ENCODE data around the gene THSD4.

THSD4 gene

DNA sequence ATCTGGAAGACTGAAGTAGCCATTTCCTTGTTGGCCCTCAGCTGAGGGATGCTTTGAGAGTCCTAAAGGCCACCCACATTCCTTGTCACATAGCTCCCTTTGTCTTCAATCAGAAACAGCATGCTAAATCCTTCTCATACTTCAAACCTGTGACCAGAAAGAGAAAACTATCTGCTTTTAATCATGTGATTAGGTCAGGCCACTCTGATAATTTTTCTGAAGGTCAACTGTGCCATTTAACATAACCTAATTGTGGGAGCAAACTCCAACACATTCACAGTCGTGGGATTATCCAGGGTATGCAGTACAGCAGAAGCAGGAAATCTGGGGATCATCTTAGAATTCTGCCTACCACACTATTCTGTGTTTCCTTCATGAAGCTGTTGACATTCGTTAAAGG lies 471.2 kb downstream of the THSD4 start:
- no peak for DNase-seq (ENCODE audit: low spot score)

DNA sequence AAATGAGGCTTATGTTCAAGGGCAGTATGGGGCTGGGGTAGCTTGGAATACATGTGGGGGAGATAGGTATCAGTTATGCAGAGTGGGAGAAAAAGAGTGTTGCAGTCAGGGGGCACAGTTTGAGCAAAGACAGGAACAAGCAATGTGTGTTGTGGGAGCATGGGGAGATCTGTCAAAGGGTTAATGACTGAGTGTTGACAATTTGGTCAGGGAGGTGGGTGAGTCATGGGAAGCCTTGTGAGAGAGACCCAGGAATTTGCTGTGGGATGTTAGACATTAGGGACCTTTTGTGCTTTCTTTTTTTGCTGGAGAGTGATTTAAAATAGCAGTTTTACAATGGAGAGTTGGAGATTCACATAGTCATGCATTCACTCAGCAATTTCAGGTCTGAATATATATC lies 473.5 kb downstream of the THSD4 start:
- DNase-seq (ENCODE audit: low spot score): peak; percentile 68

DNA sequence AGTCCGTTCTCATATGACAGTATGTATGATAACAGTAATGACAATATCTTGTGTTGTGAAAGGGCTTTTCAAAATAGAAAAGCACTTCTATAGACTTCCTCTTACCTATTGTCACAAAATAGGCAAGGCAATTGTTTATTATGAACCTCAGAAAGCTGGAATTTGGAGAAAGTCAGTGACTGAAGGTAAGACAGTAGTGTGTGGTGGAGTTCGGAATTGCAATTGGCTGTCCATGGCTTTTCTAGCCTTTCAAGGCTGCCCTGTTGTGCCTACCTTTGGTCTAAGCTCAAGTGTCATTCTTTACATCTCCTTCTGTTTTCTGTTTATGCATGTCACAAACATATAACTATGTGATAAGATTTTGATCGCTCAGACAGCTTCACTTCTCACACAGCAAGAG lies 475.8 kb downstream of the THSD4 start:
- DNase-seq (ENCODE audit: low spot score): no peak

DNA sequence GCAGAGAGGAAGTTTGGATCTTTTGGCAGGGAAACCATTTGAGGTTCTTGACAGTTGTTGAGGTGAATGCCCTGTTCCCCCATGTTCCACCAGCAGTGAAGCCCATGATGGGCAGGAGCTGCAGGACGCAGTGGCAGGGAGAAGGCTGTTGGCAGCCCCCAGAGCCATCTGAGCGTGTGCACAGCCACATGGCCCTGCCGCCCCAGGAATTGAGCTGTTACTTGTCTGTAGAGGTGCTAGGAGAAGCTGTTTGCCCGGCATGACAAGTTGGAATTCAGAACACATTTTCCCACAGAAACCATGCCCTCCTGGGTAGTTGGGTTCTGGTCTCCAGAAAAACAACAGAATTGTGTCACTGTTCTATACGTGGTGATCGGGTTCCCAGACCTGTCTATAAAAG lies 476.9 kb downstream of the THSD4 start:
- no peak for DNase-seq (ENCODE audit: low spot score)

DNA sequence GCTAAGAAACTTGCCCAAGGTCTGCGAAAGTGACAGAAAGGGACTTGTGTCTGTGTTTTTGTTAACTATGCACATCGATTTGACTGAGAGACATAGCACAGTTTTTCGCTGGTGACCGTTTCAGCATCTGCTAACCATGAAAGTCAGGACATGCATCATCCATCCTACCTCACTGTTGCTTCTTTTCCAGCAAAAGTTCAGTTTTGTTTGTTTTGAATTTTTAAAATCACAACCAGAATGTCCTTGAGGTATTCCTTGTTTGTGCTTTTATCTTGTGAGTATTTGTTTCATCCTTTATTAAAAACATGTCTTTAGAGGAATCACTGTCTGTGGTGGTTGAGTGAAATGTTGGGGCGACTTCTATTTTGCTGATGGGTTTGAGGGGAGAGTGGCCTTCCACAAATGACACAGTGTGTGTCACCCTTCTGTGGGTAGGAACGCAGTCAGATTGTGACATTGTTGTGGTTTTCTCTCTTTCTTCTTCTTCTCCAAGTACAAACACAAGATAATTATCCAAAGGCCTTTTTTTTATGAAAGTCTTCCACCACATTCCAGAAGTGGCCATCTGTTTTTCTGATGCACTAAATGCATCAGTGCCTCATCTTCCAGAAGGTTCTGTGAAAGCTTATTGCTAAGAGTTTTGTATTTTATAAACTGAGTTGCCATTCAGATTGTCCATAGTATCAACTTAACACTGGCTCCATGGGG lies 480.7 kb downstream of the THSD4 start:
- DNase-seq (ENCODE audit: low spot score): no peak

DNA sequence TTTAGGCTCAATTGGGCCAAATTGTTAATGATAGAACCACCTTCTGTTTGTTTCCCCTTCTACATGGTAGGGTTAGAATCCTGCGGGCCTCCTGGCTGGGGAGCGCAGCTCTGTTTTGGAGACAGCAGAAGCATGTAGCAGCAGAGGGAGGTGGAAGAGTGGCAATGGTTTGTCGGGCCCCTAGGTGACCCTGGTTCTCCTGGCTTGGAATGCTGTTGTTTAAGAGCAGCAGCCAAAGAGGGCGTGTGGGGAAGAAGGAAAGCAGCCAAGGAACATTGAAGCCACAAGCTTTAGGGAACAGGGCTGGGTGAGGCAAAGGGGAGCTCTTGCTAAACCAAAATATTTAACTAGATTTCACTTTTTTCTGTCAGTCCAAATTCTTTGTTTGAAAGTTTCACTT lies 481.4 kb downstream of the THSD4 start:
- no peak for DNase-seq (ENCODE audit: low spot score)

DNA sequence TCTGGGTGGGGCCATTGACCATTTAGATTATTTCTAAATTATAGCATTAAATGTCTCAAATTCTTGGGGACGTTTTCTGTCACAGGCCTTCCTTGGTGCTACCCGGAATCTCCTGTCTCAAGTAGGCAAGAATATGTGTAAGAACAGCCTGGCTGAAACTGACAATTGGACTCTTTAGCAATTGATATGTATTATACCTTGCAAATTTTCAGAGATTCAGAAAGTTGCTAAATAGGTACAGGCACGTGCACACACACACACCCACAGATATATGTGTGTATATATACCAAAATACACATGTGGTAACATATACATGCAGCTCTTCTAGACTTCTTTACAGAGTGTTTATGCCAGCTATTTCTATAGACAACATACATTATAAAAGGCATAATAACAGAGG lies 481.9 kb downstream of the THSD4 start:
- no peak for DNase-seq (ENCODE audit: low spot score)

DNA sequence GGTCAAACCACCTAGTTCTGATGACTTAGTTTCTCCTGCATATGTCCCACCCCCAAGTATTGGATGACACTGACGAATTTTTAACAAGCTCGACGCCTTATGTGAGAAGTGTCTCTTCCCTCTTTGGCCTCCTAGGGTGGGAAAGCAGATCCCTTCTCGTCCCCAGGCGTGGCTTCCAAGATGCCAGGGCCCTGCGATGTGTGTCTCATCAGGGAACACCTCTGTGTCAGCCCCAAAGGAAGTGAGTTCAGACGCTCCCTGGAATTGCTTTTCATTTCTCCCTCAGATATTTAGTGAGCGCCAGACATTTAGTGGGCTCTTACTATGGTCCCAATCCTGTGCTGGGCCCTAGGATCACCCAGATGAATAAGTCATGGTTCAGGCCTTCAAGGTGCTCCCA lies 482.4 kb downstream of the THSD4 start:
- DNase-seq (ENCODE audit: low spot score): no peak

DNA sequence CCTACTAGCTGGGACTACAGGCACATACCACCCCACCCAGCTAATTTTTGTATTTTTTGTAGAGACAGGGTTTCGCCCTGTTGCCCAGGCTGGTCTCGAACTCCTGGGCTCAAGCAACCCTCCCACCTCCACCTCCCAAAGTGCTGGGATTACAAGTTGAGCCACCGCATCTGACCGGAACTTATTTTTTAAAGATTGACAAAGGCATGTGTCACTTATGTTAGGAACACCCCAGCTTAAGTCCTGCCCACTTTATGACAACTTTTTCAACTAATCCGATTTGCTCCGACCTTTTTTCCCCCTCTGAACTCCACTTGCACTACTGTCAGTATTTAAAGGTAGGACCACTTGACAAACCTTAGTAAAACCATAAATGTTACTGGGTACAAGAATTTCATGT lies 483.5 kb downstream of the THSD4 start:
- no peak for DNase-seq (ENCODE audit: low spot score)

DNA sequence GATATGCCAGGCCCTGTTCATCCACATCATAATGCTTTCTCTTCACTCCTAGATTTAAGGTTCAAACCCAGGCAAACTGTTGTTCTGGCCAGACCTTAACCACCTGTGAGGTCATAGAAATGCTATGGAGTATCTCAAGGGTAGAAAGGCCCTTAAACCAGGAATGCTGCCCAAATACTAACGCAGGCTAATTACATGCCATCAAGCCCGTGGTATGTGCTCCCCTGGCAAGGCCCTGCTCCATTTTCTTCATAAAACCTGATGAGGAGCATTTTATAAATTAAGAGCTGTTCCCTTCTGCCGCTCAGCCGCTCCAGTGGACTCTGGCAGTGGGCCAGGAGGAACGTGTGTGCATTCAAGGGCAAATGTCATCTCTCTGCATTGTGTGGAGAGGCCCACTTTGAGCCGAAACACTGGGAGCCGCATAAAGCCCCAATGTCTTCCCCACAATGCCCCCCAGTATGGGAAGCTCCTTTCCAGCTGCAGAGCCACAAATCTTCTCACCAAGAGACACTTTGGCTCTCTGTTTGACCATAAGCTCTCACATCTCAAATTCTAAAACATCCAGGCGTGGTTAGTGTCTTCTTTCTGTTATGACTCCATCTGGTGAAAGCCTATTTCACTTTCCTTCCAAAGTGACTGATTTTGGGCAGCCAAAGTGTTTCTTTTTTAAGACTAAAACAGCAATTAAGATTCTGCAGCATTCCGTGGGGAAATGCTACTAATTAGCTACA lies 484.3 kb downstream of the THSD4 start:
- peak; percentile 19 for DNase-seq (ENCODE audit: low spot score)

DNA sequence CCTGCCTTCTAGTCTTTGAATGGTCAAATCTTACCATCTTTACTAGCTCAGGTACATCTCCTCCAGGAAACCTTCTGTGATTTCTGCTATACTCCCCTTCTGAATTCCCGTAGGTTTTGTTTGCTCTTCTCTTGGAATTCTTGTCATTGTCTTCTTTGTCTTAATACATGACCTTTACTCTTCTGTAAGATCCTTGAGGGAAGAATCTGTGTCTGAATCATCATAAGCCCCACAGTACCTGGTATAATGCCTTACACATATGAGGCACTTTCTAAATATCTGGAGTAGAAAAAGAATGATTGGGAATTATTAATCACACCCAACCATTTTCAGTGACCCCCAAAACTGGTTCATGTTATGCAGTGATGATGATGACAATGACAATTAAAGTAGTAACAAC lies 485.0 kb downstream of the THSD4 start:
- DNase-seq (ENCODE audit: low spot score): peak; percentile 6

DNA sequence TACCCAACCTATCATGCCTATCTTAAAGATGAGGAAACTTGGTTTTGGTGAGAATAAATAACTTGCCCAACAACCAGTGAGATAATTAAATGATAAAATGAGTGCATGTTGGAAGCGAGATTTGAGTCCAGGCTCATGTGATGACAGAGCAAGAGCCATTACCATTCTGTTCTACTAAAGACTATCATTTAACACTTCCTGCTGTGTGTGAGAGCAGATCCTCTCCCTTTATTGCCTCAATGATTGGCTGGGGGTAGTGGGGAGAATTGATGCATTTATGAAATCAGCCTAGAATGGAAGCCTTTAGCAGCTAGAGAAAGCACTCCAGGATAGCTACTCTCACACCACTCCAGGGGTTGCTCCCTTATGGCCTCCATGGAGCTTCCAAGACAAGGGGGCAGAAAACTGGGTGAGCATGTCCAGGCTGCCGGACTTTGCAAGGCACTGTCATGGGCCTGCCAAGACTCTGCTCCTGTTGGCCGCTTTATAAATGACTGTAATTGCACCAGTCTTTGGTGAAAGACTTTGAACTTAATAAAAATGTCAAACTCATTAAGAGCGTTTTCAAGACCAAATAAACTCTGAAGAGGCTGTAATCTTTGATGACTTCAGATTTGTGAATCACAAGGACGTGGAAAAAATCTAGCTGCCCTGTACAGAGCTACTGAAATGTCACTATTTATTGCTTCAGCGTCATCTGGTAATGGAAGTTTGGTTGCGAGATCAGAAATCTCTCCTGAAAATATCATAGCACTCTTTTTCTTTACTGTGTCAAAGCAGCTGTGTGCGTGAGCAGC lies 486.0 kb downstream of the THSD4 start:
- no peak for DNase-seq (ENCODE audit: low spot score)

DNA sequence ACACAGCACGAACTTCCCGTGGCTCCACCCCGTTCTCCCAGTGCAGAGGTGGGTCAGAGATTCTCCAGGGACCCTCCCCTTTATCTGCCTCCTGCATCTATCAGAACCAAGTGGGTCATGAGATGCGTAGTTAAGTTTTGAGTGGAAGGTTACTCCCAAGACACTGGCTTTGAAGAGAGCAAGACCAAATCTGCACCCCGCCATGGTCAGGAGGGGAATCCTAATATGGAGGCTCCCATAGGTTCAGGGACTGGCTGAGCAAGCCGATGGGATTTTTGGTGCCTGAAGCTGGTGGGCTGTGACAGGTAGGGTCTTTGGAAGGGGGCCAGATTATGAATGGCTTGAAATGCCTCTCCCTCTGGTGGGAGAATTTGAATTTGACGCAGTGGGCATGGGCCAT lies 488.1 kb downstream of the THSD4 start:
- no peak for DNase-seq (ENCODE audit: low spot score)

DNA sequence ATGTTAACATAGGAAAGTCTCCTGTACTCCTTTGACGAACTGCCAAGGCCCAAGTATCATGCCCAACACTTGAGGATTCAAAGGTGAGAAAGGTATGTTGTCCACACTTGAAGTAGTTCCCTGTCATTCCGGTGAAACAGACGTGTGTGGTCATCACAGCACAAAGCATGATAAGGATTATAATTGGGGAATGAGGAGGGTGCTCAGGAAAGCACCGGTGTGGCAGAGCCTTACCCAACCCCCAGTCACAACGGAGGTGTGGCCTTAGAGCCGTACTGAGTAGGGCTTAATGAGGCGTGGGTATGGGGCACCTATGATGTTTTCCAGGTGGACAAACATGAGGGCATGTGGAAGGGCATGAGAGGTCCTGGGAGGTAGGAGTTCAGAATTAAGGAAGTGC lies 492.1 kb downstream of the THSD4 start:
- no peak for DNase-seq (ENCODE audit: low spot score)

DNA sequence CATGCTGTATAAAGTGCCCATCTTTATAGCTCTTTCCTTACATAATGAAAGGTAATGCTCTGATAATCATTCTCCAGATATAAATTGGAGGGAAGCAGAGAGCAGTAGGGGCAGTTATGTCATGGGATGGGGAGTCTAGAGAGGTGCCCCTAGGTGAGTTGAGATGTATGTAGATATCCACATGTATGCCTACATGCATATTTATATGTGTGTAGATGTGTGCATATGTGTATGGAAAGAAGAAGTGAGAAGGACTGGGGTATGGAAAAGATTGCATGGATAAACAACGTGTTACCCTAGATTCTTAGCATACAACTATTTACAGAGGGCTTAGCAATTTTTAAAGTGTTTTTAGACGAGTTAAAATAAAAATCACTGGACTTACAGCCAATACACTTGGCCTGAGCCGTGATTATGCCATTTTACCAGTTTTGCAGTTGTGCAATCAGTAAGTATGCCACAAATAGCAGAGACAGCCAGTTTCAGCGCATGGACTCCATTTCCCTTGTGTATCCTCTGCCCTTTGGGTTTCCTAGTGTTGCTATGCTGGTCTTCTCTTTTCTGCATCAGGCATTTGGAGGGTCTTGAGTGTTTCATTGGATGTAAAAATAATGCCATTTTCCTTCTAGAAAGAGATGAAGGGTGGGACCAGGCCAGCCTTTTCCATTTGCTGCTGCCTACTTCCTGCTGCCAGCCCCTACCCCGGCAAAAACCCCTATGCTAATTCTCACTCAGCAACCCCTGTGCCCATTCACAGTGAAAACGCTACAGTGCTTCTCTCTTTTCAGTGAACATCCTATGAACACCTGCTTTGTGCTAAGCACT lies 495.7 kb downstream of the THSD4 start:
- no peak for DNase-seq (ENCODE audit: low spot score)

DNA sequence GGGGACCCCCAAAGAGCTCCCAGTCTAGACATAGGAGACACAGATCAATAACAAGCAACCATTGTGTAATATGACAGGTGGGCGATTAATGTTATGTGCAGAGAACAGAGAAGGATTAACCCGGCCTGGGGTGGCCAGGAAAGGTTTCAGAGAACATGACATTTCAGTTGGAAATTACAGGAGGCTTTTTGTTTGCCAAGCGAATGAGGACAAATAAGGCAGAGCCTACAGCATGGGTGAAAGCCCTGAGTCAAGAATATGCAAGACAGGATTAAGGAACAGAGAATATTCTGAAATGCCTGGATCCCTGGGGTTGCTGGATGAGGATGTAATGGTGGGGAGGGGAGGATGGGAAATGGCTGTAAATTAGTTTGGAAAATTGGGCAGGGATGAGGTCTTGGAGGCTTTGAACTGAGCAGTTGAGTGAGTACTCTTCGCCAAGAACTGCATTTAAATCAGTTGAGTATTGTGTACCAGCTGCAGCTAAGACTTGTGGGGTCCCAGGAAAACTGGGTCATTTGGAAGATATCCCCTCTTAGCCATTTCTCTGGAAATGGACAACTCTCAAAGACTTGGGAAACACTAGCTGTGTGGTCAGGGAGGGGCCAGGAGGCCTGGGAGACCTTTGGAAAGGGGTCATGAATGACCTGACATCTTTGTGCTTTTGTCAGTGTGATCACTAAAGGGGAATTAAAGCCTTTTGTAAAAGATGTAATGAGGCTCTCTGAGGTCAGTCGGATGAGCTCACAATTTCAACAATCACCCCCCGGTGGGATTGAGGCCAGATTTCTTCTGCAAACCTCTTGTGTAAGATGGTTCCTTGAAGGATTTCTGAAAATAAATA lies 496.5 kb downstream of the THSD4 start:
- DNase-seq (ENCODE audit: low spot score): no peak

DNA sequence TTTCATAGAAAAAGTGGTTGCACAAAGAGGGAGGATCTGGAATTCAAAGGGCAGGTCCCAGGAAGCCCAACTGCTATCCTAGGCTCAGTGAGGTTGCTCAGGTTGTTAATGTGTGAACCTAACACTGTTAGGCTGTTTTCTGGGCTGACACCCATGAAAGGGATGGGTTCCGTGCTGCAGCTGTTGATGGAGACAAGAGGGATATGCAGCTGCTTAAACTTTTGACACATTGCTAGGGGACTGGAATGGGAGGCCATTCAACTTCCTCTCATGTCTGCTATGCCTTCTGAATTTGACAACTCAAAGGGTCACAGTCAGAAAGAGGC lies 497.1 kb downstream of the THSD4 start:
- no peak for DNase-seq (ENCODE audit: low spot score)

DNA sequence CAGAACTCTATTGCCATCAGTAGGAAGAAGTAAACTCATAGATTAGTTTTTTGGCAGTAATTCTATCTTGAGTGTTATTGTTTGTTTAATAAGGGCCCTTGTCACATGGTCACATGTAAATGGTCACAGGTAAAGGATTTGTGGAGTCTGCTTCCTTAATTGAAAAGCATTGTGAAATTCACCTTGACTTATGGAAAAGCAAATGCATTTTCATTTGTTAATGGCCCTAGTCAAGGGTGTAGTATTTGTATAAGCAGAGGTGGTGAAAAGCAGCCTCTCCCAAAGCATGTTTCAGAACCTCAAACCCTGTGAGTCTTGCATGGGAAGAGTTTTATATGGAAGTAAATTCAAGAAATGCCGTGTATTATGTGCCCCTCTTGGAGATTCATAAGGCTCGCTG lies 497.6 kb downstream of the THSD4 start:
- no peak for DNase-seq (ENCODE audit: low spot score)

DNA sequence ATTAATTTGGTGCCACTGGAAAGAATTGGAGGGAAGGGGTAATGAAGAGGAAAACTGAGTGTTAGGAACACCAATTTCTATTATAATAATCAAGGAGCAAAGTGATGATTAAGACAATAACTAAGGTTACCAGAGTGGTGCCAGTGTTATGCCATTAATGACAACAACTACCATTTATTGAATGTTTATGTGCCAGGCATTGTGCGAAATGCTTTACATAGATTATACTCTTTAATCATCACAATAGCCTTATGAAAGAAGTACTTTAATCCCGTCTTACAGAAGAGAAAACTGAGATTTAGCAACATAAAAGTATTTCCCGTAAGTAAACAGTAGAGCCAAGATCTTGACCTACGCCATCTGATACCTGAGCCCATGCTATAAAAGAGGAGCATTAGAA lies 507.8 kb downstream of the THSD4 start:
- no peak for DNase-seq (ENCODE audit: low spot score)

DNA sequence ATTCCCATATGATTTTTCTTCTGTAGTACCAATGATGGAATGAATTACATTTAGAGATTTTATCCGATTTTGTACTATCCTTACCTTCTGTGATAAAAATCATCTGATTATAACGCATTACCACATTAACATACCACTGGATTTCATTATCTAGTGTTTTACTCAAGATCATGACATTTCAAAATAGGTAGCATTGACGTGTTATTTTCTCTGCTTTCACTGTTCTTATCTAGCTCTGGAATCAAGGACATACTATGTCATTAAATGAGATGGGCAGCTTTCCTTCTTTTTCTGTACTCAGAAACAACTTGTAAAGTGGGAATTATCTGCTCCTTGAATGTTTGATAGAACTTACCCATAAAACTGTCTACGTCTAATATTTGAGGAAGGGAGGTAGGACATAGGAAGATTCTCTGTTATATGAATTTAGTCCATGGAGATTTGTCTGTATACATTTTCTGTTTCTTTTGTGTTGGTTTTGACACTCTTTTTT lies 511.4 kb downstream of the THSD4 start:
- no peak for DNase-seq (ENCODE audit: low spot score)

DNA sequence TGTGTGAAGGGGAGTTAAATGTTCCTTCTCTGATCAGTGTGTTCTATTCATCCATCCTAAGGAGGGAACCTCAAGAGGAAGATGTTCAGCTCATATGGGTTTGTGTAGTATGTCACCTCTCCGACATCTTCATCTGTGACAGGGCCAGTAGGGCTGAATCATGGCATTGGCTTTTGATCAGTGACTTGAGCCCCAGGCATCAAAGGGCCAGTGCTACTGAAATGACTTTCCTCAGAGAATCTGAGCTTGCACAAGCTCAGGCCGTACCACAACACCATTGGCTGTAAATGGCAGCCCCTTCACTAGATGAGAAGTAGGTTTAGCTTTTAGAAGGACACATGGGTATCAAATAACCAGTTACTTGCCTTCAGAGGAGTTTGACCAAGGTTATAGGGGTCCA lies 511.9 kb downstream of the THSD4 start:
- DNase-seq (ENCODE audit: low spot score): no peak
